ENCODE measurements around the gene RBM14.
"Not testable (repeated sequence)": the region's sequence is repeated elsewhere in the genome, so short reads cannot be mapped to it uniquely, and the experiment has no call there.

The RBM14 gene

DNA sequence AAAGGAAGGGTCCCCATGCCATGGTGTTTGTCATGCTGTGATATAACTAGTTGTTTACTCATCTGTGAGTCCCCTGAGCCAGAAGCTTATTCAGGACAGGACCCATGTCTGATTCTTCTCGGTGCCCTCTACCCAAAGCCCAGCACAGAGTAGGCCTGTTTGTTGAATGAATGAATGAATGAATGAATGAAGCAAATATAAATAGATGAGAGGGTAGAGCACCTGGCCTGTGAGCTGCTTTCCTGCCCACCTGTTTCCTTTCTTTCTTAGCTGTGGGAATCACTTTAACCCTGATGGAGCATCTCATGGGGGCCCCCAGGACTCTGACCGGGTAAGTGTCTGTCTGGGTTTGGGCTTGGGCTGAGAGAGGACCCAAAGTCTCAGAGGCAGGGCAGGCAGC is 16.2 kb upstream of the RBM14 start:
- TF ChIP-seq, protein P1, sequence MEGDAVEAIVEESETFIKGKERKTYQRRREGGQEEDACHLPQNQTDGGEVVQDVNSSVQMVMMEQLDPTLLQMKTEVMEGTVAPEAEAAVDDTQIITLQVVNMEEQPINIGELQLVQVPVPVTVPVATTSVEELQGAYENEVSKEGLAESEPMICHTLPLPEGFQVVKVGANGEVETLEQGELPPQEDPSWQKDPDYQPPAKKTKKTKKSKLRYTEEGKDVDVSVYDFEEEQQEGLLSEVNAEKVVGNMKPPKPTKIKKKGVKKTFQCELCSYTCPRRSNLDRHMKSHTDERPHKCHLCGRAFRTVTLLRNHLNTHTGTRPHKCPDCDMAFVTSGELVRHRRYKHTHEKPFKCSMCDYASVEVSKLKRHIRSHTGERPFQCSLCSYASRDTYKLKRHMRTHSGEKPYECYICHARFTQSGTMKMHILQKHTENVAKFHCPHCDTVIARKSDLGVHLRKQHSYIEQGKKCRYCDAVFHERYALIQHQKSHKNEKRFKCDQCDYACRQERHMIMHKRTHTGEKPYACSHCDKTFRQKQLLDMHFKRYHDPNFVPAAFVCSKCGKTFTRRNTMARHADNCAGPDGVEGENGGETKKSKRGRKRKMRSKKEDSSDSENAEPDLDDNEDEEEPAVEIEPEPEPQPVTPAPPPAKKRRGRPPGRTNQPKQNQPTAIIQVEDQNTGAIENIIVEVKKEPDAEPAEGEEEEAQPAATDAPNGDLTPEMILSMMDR (conservative IDR thresholded peaks at IDR 0.05; ENCODE audit: low read depth, low read length) = no peak
- DNase-seq (ENCODE audit: low read depth) = no peak
- H3K4me3 ChIP-seq (ENCODE audit: low read length) = no peak overlapping the region

GRCh38 chr11:66600631-66601233 is 15.7 kb upstream of the RBM14 start:
- no peak for DNase-seq (ENCODE audit: low read depth)
- H3K4me3 ChIP-seq (ENCODE audit: low read length) = no peak overlapping the region
- TF ChIP-seq, protein P1 (conservative IDR thresholded peaks at IDR 0.05; ENCODE audit: low read depth, low read length) = no peak

GRCh38 chr11:66603072-66603471 is 13.4 kb upstream of the RBM14 start:
- no peak for DNase-seq (ENCODE audit: low read depth)
- no peak overlapping the region for H3K4me3 ChIP-seq (ENCODE audit: low read length)
- TF ChIP-seq, protein P1 (conservative IDR thresholded peaks at IDR 0.05; ENCODE audit: low read depth, low read length) = no peak

DNA sequence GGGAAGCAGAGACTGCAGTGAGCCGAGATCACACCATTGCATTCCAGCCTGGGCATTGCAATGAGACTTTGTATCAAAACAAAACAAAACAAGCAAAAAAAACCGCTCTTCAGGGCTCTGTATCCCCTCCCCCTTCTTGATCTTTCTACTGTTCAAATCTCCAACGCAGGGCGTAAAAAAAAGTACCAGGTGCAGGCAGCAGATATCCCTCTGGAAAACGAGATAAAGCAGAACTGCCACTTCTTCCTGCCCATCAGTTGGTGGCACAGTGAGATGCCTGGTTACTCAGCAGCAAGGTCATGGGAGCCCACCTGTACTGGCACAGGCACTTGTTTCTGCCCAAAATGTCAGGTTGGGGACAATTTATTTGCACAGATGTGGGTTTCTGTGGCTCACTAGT is 12.3 kb upstream of the RBM14 start:
- no peak overlapping the region for H3K4me3 ChIP-seq (ENCODE audit: low read length)
- DNase-seq (ENCODE audit: low read depth) = no peak
- TF ChIP-seq, protein P1 (conservative IDR thresholded peaks at IDR 0.05; ENCODE audit: low read depth, low read length) = no peak

DNA sequence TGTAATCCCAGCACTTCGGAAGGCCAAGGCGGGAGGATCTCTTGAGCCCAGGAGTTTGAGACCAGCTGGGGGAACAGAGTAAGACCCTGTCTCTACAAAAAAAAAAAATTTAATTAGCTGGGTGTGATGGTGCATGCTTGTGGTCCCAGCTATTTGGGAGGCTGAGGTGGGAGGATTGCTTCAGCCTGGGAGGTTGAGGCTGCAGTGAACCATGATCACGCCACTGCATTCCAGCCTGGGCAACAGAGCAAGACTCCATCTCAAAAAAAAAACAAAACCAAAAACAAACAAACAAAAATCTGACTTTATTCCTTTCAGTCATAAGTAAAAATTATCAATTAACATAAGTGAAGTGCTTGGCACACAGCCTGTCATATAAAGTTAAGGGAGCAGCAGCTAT is 9.8 kb upstream of the RBM14 start:
- H3K4me3 ChIP-seq (ENCODE audit: low read length); DNase-seq (ENCODE audit: low read depth): not testable (repeated sequence)

DNA sequence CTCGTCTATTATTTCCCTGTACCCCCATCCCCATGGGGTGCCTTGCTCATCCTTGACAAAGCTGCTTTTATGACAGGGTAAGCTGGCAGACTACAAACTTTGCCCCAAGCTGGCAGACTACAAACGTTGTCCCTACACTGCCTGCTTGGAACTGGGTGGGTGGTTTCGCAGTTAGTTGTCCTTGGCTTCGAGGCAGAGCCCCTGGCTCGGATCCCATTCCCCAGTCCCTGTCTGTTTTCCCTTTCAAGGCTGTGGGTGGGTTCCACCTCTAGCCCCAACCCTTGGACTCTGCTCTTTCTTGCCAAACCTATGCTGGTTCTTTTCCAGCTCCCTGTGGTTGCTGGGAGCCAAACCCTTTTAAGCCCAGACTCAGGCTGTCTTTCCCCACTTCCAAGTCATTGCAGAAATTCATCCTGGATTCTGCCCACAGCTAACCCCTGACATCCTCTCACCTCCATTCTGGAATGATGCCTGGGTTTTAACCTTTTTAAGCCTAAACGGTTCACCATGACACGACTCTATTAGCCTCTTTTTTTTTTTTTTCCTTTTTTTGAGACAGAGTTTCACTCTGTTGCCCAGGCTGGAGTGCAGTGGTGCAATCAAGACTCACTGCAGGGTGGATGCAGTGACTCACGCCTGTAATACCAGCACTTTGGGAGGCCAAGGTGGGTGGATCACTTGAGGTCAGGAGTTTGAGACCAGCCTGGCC is 9.2 kb upstream of the RBM14 start:
- TF ChIP-seq, protein P1 (conservative IDR thresholded peaks at IDR 0.05; ENCODE audit: low read depth, low read length) = no peak
- DNase-seq (ENCODE audit: low read depth) = no peak
- no peak overlapping the region for H3K4me3 ChIP-seq (ENCODE audit: low read length)

DNA sequence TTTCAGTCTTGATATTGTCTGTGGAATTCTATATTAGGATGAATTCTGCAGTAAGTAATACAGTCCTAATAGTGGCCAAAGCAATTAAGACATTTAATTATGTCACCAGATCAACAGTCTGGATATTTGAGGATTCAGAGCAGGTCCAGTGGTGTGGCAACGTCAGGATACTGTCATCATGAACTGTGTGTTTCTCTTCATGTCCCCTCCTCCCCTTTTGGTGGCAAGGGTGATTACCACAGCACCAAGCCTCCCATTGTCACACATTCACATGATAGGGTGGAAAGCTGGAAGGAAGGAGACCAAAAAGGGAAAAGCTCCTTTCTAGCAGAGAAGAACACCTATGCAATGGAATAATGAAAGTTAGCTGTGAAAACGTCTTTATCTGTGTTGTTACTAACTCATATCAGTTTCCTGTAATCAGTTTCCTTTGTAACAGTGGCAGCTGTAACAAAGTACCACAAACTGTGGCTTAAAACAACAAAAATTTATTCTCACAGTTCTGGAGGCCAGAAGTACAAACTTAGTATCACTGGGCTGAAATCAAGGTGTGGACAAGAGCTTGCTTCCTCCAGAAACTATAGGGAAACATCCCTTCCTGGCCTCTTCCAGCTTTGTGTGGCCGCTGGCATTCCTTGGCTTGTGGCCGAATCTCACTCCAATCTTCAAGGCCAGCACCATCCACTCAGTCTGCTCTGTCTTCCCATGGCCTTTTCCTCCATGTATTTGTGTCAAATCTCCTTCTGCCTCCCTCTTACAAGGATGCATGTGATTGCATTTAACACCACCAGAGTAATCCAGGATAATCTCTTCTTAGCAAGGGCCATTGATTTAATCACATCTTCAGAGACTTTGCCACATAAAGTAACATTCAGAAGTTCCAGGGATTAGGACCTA is 6.5 kb upstream of the RBM14 start:
- TF ChIP-seq, protein P1 (conservative IDR thresholded peaks at IDR 0.05; ENCODE audit: low read depth, low read length) = no peak
- no peak overlapping the region for H3K4me3 ChIP-seq (ENCODE audit: low read length)
- DNase-seq (ENCODE audit: low read depth) = no peak

Data from retinal pigment epithelial cell (primary cell).